ENCODE measurements around the gene FXYD1.

The FXYD1 gene

DNA sequence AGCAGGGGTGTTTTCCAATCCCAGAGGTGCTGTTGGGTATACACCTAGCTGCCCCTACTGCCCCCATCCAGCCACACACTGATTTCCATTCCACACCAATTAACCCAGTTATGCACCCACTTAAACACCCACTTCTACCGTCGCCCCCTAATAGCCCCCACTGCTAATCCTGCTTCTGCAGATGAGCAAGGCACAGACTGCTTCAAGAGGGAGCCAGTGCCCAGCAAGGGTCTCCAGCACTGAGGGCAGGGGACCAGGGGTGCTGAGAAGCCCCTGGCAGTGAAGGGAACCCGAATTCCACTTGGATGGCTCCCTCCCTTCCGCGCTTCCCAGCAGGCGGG, 5.6 kb downstream of the FXYD1 start:
- H2BK12ac ChIP-seq (ENCODE audit: low read length): no peak overlapping the region
- H3K27ac ChIP-seq (ENCODE audit: low read depth, low read length): no peak overlapping the region
- no peaks in the 10 kb centered on the region for H3K79me1 ChIP-seq (ENCODE audit: low read length)
- H3K9me3 ChIP-seq (ENCODE audit: insufficient read depth, low read depth, low read length): no peaks in the 10 kb centered on the region
- WGBS (ENCODE audit: extremely low coverage, insufficient coverage, insufficient read length): no CpG with 5 or more reads among the region's 6 CpGs
- no peak overlapping the region for H3K4me2 ChIP-seq (ENCODE audit: low read length)
- no peak overlapping the region for H3K9ac ChIP-seq (ENCODE audit: low read length)
- H2BK120ac ChIP-seq (ENCODE audit: insufficient read depth, low read length, poor library complexity): no peak overlapping the region
- no peak overlapping the region for H3K14ac ChIP-seq (ENCODE audit: low read length)
- no peaks in the 10 kb centered on the region for H3K79me2 ChIP-seq (ENCODE audit: control insufficient read depth, insufficient read depth, low read length, poor library complexity)
- H3K4ac ChIP-seq (ENCODE audit: low read depth, low read length): no peak overlapping the region
- no peak overlapping the region for H3K4me3 ChIP-seq (ENCODE audit: low read depth, low read length)
- H3K23ac ChIP-seq (ENCODE audit: low read length): no peak overlapping the region
- no peak overlapping the region for H2BK5ac ChIP-seq (ENCODE audit: low read depth, low read length, poor library complexity)
- no peaks in the 10 kb centered on the region for H3K36me3 ChIP-seq (ENCODE audit: control insufficient read depth in 1 of 2, insufficient read depth in 2 of 2, low read length in 2 of 2)
- peaks cover 26% of the 10 kb centered on the region for H3K27me3 ChIP-seq (ENCODE audit: insufficient read depth, low read length)
- H4K91ac ChIP-seq (ENCODE audit: low read depth, low read length): no peak overlapping the region
- no peak overlapping the region for H2AFZ ChIP-seq (ENCODE audit: insufficient read depth, low read length, poor library complexity)
- H4K12ac ChIP-seq (ENCODE audit: low read depth, low read length): no peak overlapping the region
- peaks cover 0 to 8% of the 10 kb centered on the region in 2 experiments for H3K4me1 ChIP-seq (ENCODE audit: control insufficient read depth in 1 of 2, insufficient read depth in 2 of 2, low read length in 2 of 2)
- DNase-seq: no peak
- H2AK5ac ChIP-seq (ENCODE audit: low read length): no peak overlapping the region
- H3K18ac ChIP-seq (ENCODE audit: low read length): no peak overlapping the region
- H4K8ac ChIP-seq (ENCODE audit: low read depth, low read length): no peak overlapping the region

GRCh38 chr19:35144600-35145436, 6.2 kb downstream of the FXYD1 start:
- H4K8ac ChIP-seq (ENCODE audit: low read depth, low read length): no peak overlapping the region
- no peak overlapping the region for H3K14ac ChIP-seq (ENCODE audit: low read length)
- H3K9me3 ChIP-seq (ENCODE audit: insufficient read depth, low read depth, low read length): no peaks in the 10 kb centered on the region
- H2BK120ac ChIP-seq (ENCODE audit: insufficient read depth, low read length, poor library complexity): no peak overlapping the region
- no peak overlapping the region for H3K23ac ChIP-seq (ENCODE audit: low read length)
- no peak overlapping the region for H3K18ac ChIP-seq (ENCODE audit: low read length)
- no peak overlapping the region for H2BK12ac ChIP-seq (ENCODE audit: low read length)
- H4K91ac ChIP-seq (ENCODE audit: low read depth, low read length): no peak overlapping the region
- no peak overlapping the region for H3K9ac ChIP-seq (ENCODE audit: low read length)
- H3K4me1 ChIP-seq (ENCODE audit: control insufficient read depth in 1 of 2, insufficient read depth in 2 of 2, low read length in 2 of 2): peaks cover 0 to 8% of the 10 kb centered on the region in 2 experiments
- peaks cover 26% of the 10 kb centered on the region for H3K27me3 ChIP-seq (ENCODE audit: insufficient read depth, low read length)
- H2BK5ac ChIP-seq (ENCODE audit: low read depth, low read length, poor library complexity): no peak overlapping the region
- no peaks in the 10 kb centered on the region for H3K36me3 ChIP-seq (ENCODE audit: control insufficient read depth in 1 of 2, insufficient read depth in 2 of 2, low read length in 2 of 2)
- no peak overlapping the region for H3K4ac ChIP-seq (ENCODE audit: low read depth, low read length)
- no peak overlapping the region for H3K4me3 ChIP-seq (ENCODE audit: low read depth, low read length)
- H3K4me2 ChIP-seq (ENCODE audit: low read length): no peak overlapping the region
- no peak overlapping the region for H2AK5ac ChIP-seq (ENCODE audit: low read length)
- H3K27ac ChIP-seq (ENCODE audit: low read depth, low read length): no peak overlapping the region
- no peak overlapping the region for H4K12ac ChIP-seq (ENCODE audit: low read depth, low read length)
- no CpG with 5 or more reads among the region's 15 CpGs for WGBS (ENCODE audit: extremely low coverage, insufficient coverage, insufficient read length)
- H3K79me2 ChIP-seq (ENCODE audit: control insufficient read depth, insufficient read depth, low read length, poor library complexity): no peaks in the 10 kb centered on the region
- peak; percentile 70 to 87 for DNase-seq
- H2AFZ ChIP-seq (ENCODE audit: insufficient read depth, low read length, poor library complexity): no peak overlapping the region
- no peaks in the 10 kb centered on the region for H3K79me1 ChIP-seq (ENCODE audit: low read length)

DNA sequence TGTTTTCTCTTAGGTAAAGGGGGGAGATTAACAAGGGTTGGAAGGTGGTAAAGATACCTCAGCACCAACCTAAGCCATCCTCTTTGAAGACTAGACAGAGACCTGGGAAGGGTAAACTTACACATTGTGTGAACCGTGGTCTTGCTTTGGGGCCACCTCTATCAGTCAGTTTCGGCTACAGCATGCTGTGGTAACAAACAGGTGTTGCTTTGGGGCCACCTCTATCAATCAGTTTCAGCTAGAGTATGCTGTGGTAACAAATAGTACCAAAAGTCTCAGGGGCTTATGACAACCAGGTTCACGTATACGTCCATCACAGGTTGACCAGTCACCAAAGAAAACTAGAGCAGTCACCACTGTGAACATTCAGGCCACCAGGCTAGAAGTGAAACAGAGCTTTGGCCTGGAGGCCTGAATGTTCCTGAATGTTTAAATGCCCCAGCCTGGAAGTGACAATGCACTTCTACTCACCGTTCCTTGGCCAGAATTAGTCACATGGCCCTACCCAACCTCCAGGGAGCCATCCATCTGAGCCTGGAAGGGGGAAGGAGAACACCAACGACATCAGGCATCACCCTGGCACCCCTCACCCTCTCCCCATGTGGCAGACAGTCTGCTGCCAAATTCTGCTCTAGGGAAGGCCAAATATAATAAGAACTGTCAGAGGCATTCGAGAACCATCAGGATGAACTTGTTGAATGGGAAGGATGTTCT, 8.3 kb downstream of the FXYD1 start:
- peaks cover 21% of the 10 kb centered on the region for H3K27me3 ChIP-seq (ENCODE audit: insufficient read depth, low read length)
- no peak overlapping the region for H3K14ac ChIP-seq (ENCODE audit: low read length)
- no peak overlapping the region for H4K91ac ChIP-seq (ENCODE audit: low read depth, low read length)
- no CpG with 5 or more reads among the region's 7 CpGs for WGBS (ENCODE audit: extremely low coverage, insufficient coverage, insufficient read length)
- no peaks in the 10 kb centered on the region for H3K79me2 ChIP-seq (ENCODE audit: control insufficient read depth, insufficient read depth, low read length, poor library complexity)
- H3K4me2 ChIP-seq (ENCODE audit: low read length): no peak overlapping the region
- H3K9ac ChIP-seq (ENCODE audit: low read length): no peak overlapping the region
- H2AK5ac ChIP-seq (ENCODE audit: low read length): no peak overlapping the region
- no peaks in the 10 kb centered on the region for H3K79me1 ChIP-seq (ENCODE audit: low read length)
- H3K4me1 ChIP-seq (ENCODE audit: control insufficient read depth in 1 of 2, insufficient read depth in 2 of 2, low read length in 2 of 2): peaks cover 0 to 6% of the 10 kb centered on the region in 2 experiments
- no peak overlapping the region for H2BK12ac ChIP-seq (ENCODE audit: low read length)
- peaks cover 2% of the 10 kb centered on the region for H3K9me3 ChIP-seq (ENCODE audit: insufficient read depth, low read depth, low read length)
- no peaks in the 10 kb centered on the region for H3K36me3 ChIP-seq (ENCODE audit: control insufficient read depth in 1 of 2, insufficient read depth in 2 of 2, low read length in 2 of 2)
- no peak overlapping the region for H3K27ac ChIP-seq (ENCODE audit: low read depth, low read length)
- no peak overlapping the region for H3K4ac ChIP-seq (ENCODE audit: low read depth, low read length)
- H2BK120ac ChIP-seq (ENCODE audit: insufficient read depth, low read length, poor library complexity): no peak overlapping the region
- no peak for DNase-seq
- H2BK5ac ChIP-seq (ENCODE audit: low read depth, low read length, poor library complexity): no peak overlapping the region
- H3K23ac ChIP-seq (ENCODE audit: low read length): no peak overlapping the region
- H4K8ac ChIP-seq (ENCODE audit: low read depth, low read length): no peak overlapping the region
- H2AFZ ChIP-seq (ENCODE audit: insufficient read depth, low read length, poor library complexity): no peak overlapping the region
- H4K12ac ChIP-seq (ENCODE audit: low read depth, low read length): no peak overlapping the region
- H3K4me3 ChIP-seq (ENCODE audit: low read depth, low read length): no peak overlapping the region
- H3K18ac ChIP-seq (ENCODE audit: low read length): no peak overlapping the region

GRCh38 chr19:35149463-35149862, 10.8 kb downstream of the FXYD1 start:
- Histone ChIP-seq H3K9me3 (ENCODE audit: insufficient read depth, low read depth, low read length) (peaks cover 2% of the 10 kb centered on the region), H2BK12ac (ENCODE audit: low read length) (no peak overlapping the region), H3K4ac (ENCODE audit: low read depth, low read length) (no peak overlapping the region), H3K4me2 (ENCODE audit: low read length) (no peak overlapping the region), H3K4me3 (ENCODE audit: low read depth, low read length) (no peak overlapping the region), H3K18ac (ENCODE audit: low read length) (no peak overlapping the region), H3K27me3 (ENCODE audit: insufficient read depth, low read length) (no peaks in the 10 kb centered on the region), H4K8ac (ENCODE audit: low read depth, low read length) (no peak overlapping the region), H3K27ac (ENCODE audit: low read depth, low read length) (no peak overlapping the region), H3K9ac (ENCODE audit: low read length) (no peak overlapping the region), H2AK5ac (ENCODE audit: low read length) (no peak overlapping the region), H4K12ac (ENCODE audit: low read depth, low read length) (no peak overlapping the region), H3K79me2 (ENCODE audit: control insufficient read depth, insufficient read depth, low read length, poor library complexity) (no peaks in the 10 kb centered on the region), H3K36me3 (ENCODE audit: control insufficient read depth in 1 of 2, insufficient read depth in 2 of 2, low read length in 2 of 2) (no peaks in the 10 kb centered on the region), H2BK5ac (ENCODE audit: low read depth, low read length, poor library complexity) (no peak overlapping the region), H2AFZ (ENCODE audit: insufficient read depth, low read length, poor library complexity) (no peak overlapping the region), H3K23ac (ENCODE audit: low read length) (no peak overlapping the region), H3K14ac (ENCODE audit: low read length) (no peak overlapping the region), H3K4me1 (ENCODE audit: control insufficient read depth in 1 of 2, insufficient read depth in 2 of 2, low read length in 2 of 2) (peaks cover 4 to 11% of the 10 kb centered on the region in 2 experiments), H2BK120ac (ENCODE audit: insufficient read depth, low read length, poor library complexity) (no peak overlapping the region), H3K79me1 (ENCODE audit: low read length) (peaks cover 5% of the 10 kb centered on the region), H4K91ac (ENCODE audit: low read depth, low read length) (no peak overlapping the region)
- DNase-seq: peak in 1 of 2 donors; percentile 55
- WGBS (ENCODE audit: extremely low coverage, insufficient coverage, insufficient read length): no CpG with 5 or more reads among the region's 3 CpGs
